ENCODE data around the gene TCFL5. TPM values are rescaled to one million over a fixed set of nuclear protein-coding genes. Genes with fewer than 3 reads are reported as not detected.
A peak's percentile ranks its signal among the peaks of the same experiment; 100 is the strongest.

TCFL5 gene
- total RNA-seq, 1 donor from 2014 or later: 6.2 TPM

- no peaks in the 10 kb centered on the region for H3K9me3 Mint-ChIP-seq
- intact Hi-C loops (cut with micrococcal nuclease): no loop called here
- no peak overlapping the region for H3K27ac Mint-ChIP-seq
- DNase-seq: no peak
- H3K27me3 Mint-ChIP-seq: no peaks in the 10 kb centered on the region
- no peaks in the 10 kb centered on the region for H3K4me1 Mint-ChIP-seq
- no peaks in the 10 kb centered on the region for H3K36me3 Mint-ChIP-seq (ENCODE audit: low read depth)
- H3K4me3 Mint-ChIP-seq: no peak overlapping the region
These were observed 35.5 kb downstream of the TCFL5 start for GRCh38 chr20:62825986-62826645.

- H3K27ac Mint-ChIP-seq: no peak overlapping the region
- DNase-seq: peak; percentile 64
- H3K9me3 Mint-ChIP-seq: no peaks in the 10 kb centered on the region
- no peak overlapping the region for H3K4me3 Mint-ChIP-seq
- no peaks in the 10 kb centered on the region for H3K27me3 Mint-ChIP-seq
- no peaks in the 10 kb centered on the region for H3K36me3 Mint-ChIP-seq (ENCODE audit: low read depth)
- no peaks in the 10 kb centered on the region for H3K4me1 Mint-ChIP-seq
- intact Hi-C loops (cut with micrococcal nuclease): no loop called here
These were observed 36.2 kb downstream of the TCFL5 start for GRCh38 chr20:62825333-62825985.

- H3K27ac Mint-ChIP-seq: no peak overlapping the region
- H3K9me3 Mint-ChIP-seq: no peaks in the 10 kb centered on the region
- intact Hi-C loops (cut with micrococcal nuclease): loop anchor here (5.0 kb wide), 2 partner anchors 38 to 183 kb away; partner anchors contain the start of genes BHLHE23 and TCFL5
- H3K36me3 Mint-ChIP-seq (ENCODE audit: low read depth): no peaks in the 10 kb centered on the region
- H3K4me3 Mint-ChIP-seq: peak overlapping the region; percentile 47
- peak; percentile 86 for DNase-seq
- no peaks in the 10 kb centered on the region for H3K27me3 Mint-ChIP-seq
- no peaks in the 10 kb centered on the region for H3K4me1 Mint-ChIP-seq
These were observed 36.9 kb downstream of the TCFL5 start for GRCh38 chr20:62824476-62825332.

- DNase-seq: peak; percentile 57
- Mint-ChIP-seq H3K36me3 (ENCODE audit: low read depth) (no peaks in the 10 kb centered on the region), H3K9me3 (no peaks in the 10 kb centered on the region), H3K27ac (no peak overlapping the region), H3K27me3 (no peaks in the 10 kb centered on the region), H3K4me3 (no peak overlapping the region), H3K4me1 (no peaks in the 10 kb centered on the region)
- intact Hi-C loops (cut with micrococcal nuclease): loop anchor here (5.0 kb wide), 2 partner anchors 38 to 183 kb away; partner anchors contain the start of genes BHLHE23 and TCFL5
These were observed 37.7 kb downstream of the TCFL5 start for GRCh38 chr20:62823688-62824475.

- intact Hi-C loops (cut with micrococcal nuclease): loop anchor here (5.0 kb wide), 2 partner anchors 39 to 184 kb away; partner anchors contain the start of genes BHLHE23 and TCFL5
- H3K27me3 Mint-ChIP-seq: peaks cover 4% of the 10 kb centered on the region
- no peak overlapping the region for H3K4me3 Mint-ChIP-seq
- no peaks in the 10 kb centered on the region for H3K36me3 Mint-ChIP-seq (ENCODE audit: low read depth)
- H3K4me1 Mint-ChIP-seq: no peaks in the 10 kb centered on the region
- peak; percentile 84 for DNase-seq
- no peaks in the 10 kb centered on the region for H3K9me3 Mint-ChIP-seq
- H3K27ac Mint-ChIP-seq: no peak overlapping the region
These were observed 38.6 kb downstream of the TCFL5 start for GRCh38 chr20:62822788-62823651.

GRCh38 chr20:62822239-62822787 is 39.3 kb downstream of the TCFL5 start:
- no peaks in the 10 kb centered on the region for H3K9me3 Mint-ChIP-seq
- intact Hi-C loops (cut with micrococcal nuclease): loop anchor here (5.0 kb wide), 2 partner anchors 40 to 185 kb away; partner anchors contain the start of genes BHLHE23 and TCFL5
- H3K36me3 Mint-ChIP-seq (ENCODE audit: low read depth): no peaks in the 10 kb centered on the region
- no peak overlapping the region for H3K4me3 Mint-ChIP-seq
- no peak overlapping the region for H3K27ac Mint-ChIP-seq
- no peaks in the 10 kb centered on the region for H3K4me1 Mint-ChIP-seq
- no peak for DNase-seq
- peaks cover 4% of the 10 kb centered on the region for H3K27me3 Mint-ChIP-seq

- intact Hi-C loops (cut with micrococcal nuclease): loop anchor here (5.0 kb wide), 2 partner anchors 41 to 186 kb away; partner anchors contain the start of genes BHLHE23 and TCFL5
These were observed 39.9 kb downstream of the TCFL5 start for GRCh38 chr20:62821726-62822210.

GRCh38 chr20:62820962-62821725 is 40.5 kb downstream of the TCFL5 start:
- Mint-ChIP-seq H3K4me1 (no peaks in the 10 kb centered on the region), H3K27me3 (peaks cover 7% of the 10 kb centered on the region), H3K4me3 (no peak overlapping the region), H3K27ac (no peak overlapping the region), H3K36me3 (ENCODE audit: low read depth) (no peaks in the 10 kb centered on the region), H3K9me3 (no peaks in the 10 kb centered on the region)
- intact Hi-C loops (cut with micrococcal nuclease): loop anchor here (5.0 kb wide), 2 partner anchors 41 to 186 kb away; partner anchors contain the start of genes BHLHE23 and TCFL5
- no peak for DNase-seq

More at GRCh38 chr20:62821726-62822210, 39.9 kb downstream of the TCFL5 start:
- no peaks in the 10 kb centered on the region for H3K36me3 Mint-ChIP-seq (ENCODE audit: low read depth)
- H3K9me3 Mint-ChIP-seq: no peaks in the 10 kb centered on the region
- peaks cover 4% of the 10 kb centered on the region for H3K27me3 Mint-ChIP-seq
- H3K4me1 Mint-ChIP-seq: no peaks in the 10 kb centered on the region
- no peak overlapping the region for H3K27ac Mint-ChIP-seq
- H3K4me3 Mint-ChIP-seq: no peak overlapping the region
- no peak for DNase-seq

GRCh38 chr20:62820208-62820961 is 41.2 kb downstream of the TCFL5 start:
- Mint-ChIP-seq H3K27ac (no peak overlapping the region), H3K27me3 (peaks cover 14% of the 10 kb centered on the region), H3K4me3 (no peak overlapping the region), H3K4me1 (no peaks in the 10 kb centered on the region), H3K9me3 (no peaks in the 10 kb centered on the region), H3K36me3 (ENCODE audit: low read depth) (peaks cover 2% of the 10 kb centered on the region)
- intact Hi-C loops (cut with micrococcal nuclease): loop anchor here (5.0 kb wide), 2 partner anchors 42 to 187 kb away; partner anchors contain the start of genes BHLHE23 and TCFL5
- no peak for DNase-seq

GRCh38 chr20:62819494-62820174 is 42.0 kb downstream of the TCFL5 start:
- intact Hi-C loops (cut with micrococcal nuclease): loop anchor here (5.0 kb wide), 2 partner anchors 43 to 188 kb away; partner anchors contain the start of genes BHLHE23 and TCFL5
- no peaks in the 10 kb centered on the region for H3K9me3 Mint-ChIP-seq
- no peak for DNase-seq
- H3K27me3 Mint-ChIP-seq: peaks cover 21% of the 10 kb centered on the region
- H3K27ac Mint-ChIP-seq: no peak overlapping the region
- H3K36me3 Mint-ChIP-seq (ENCODE audit: low read depth): peaks cover 2% of the 10 kb centered on the region
- H3K4me1 Mint-ChIP-seq: no peaks in the 10 kb centered on the region
- no peak overlapping the region for H3K4me3 Mint-ChIP-seq
